WTC11 (cell line): Measurements from ENCODE around the gene TM4SF18. TPM values are rescaled to one million over a fixed set of nuclear protein-coding genes. Genes with fewer than 3 reads are reported as not detected.

Experiments
- ATAC-seq: fragments of 200-7000 bp; cut with Tn5 transposase; 2 replicates; pipeline ENCODE4 v1.10.0; 2021; ENCODE audit warnings: mild to moderate bottlenecking, moderate library complexity
- CTCF ChIA-PET: fragments of 300-600 bp; sonication (Branson Sonifier 250); formaldehyde crosslinking; loops from one replicate; lab custom pipeline; 2021; ENCODE audit warnings: antibody characterized with exemption; lab: Charles Lee
- POLR2A ChIA-PET: fragments of 350-600 bp; sonication (Branson Sonifier 250); formaldehyde crosslinking; loops from one replicate; lab custom pipeline; 2021; ENCODE audit warnings: antibody characterized with exemption; lab: Charles Lee
- DNase-seq: peaks from one replicate; pipeline ENCODE4 v3.0.0; 2021; ENCODE audit warnings: low spot score
- H3K27ac Mint-ChIP-seq: 2 replicates; pipeline ENCODE4 v1.8.0; 2021; ENCODE audit warnings: mixed read lengths
- H3K27me3 Mint-ChIP-seq: 2 replicates; pipeline ENCODE4 v1.8.0; 2021; ENCODE audit warnings: low read depth, mild to moderate bottlenecking, moderate library complexity, mixed read lengths
- H3K36me3 Mint-ChIP-seq: 2 replicates; pipeline ENCODE4 v1.8.0; 2021; ENCODE audit warnings: mixed read lengths
- H3K4me1 Mint-ChIP-seq: 2 replicates; pipeline ENCODE4 v1.8.0; 2022; ENCODE audit warnings: mixed read lengths
- H3K4me3 Mint-ChIP-seq: 2 replicates; pipeline ENCODE4 v1.8.0; 2021; ENCODE audit warnings: mild to moderate bottlenecking, moderate library complexity, mixed read lengths
- H3K9me3 Mint-ChIP-seq: 2 replicates; pipeline ENCODE4 v1.8.0; 2021; ENCODE audit warnings: mixed read lengths
- E2F1 ChIP-seq: sonication (generic); formaldehyde crosslinking; IDR thresholded peaks from 2 replicates; pipeline ENCODE4 v1.8.0; 2022; ENCODE audit warnings: mild to moderate bottlenecking, missing genetic modification reagents
- E2F5 ChIP-seq: sonication (generic); formaldehyde crosslinking; IDR thresholded peaks from 2 replicates; pipeline ENCODE4 v1.8.1; 2022; ENCODE audit warnings: mild to moderate bottlenecking, moderate library complexity, missing genetic modification reagents
- ESRRA ChIP-seq: sonication (generic); formaldehyde crosslinking; IDR thresholded peaks from 2 replicates; pipeline ENCODE4 v1.8.1; 2022; ENCODE audit warnings: mild to moderate bottlenecking, missing genetic modification reagents, borderline replicate concordance
- FOXK1 ChIP-seq: sonication (generic); formaldehyde crosslinking; IDR thresholded peaks from 2 replicates; pipeline ENCODE4 v1.8.0; 2022; ENCODE audit warnings: mild to moderate bottlenecking, moderate library complexity, missing genetic modification reagents
- JAZF1 ChIP-seq: fragments of 250-450 bp; sonication (Bioruptor Pico); IDR thresholded peaks from 2 replicates; pipeline ENCODE4 v1.9.0; 2021; ENCODE audit warnings: moderate library complexity, mild to moderate bottlenecking, inconsistent platforms
- NFATC4 ChIP-seq: fragments of 250-450 bp; sonication (Bioruptor Pico); IDR thresholded peaks from 2 replicates; pipeline ENCODE4 v1.9.0; 2021; ENCODE audit warnings: mild to moderate bottlenecking
- NR1H2 ChIP-seq: sonication (generic); formaldehyde crosslinking; IDR thresholded peaks from 2 replicates; pipeline ENCODE4 v1.9.0; 2021; ENCODE audit warnings: mild to moderate bottlenecking, moderate library complexity, missing genetic modification reagents
- NR2C2 ChIP-seq: sonication (generic); formaldehyde crosslinking; IDR thresholded peaks from 2 replicates; pipeline ENCODE4 v1.8.0; 2022; ENCODE audit warnings: mild to moderate bottlenecking, missing genetic modification reagents
- OVOL2 ChIP-seq: fragments of 250-450 bp; sonication (Bioruptor Pico); IDR thresholded peaks from 2 replicates; pipeline ENCODE4 v1.9.0; 2021; ENCODE audit warnings: mild to moderate bottlenecking, borderline replicate concordance
- SP1 ChIP-seq: sonication (generic); formaldehyde crosslinking; conservative IDR thresholded peaks from 2 replicates; pipeline ENCODE4 v1.8.1; 2022; ENCODE audit warnings: missing genetic modification reagents
- TEAD1 ChIP-seq: sonication (generic); formaldehyde crosslinking; IDR thresholded peaks from 2 replicates; pipeline ENCODE4 v1.8.0; 2022; ENCODE audit warnings: mild to moderate bottlenecking, missing genetic modification reagents
- TP53 ChIP-seq: sonication (generic); formaldehyde crosslinking; IDR thresholded peaks from 2 replicates; pipeline ENCODE4 v1.8.1; 2023; ENCODE audit warnings: mild to moderate bottlenecking, missing genetic modification reagents
- ZMAT4 ChIP-seq: fragments of 250-450 bp; sonication (Bioruptor Pico); IDR thresholded peaks from 2 replicates; pipeline ENCODE4 v1.9.0; 2021; ENCODE audit warnings: mild to moderate bottlenecking
- ZNF138 ChIP-seq: sonication (generic); formaldehyde crosslinking; conservative IDR thresholded peaks from 2 replicates; pipeline ENCODE4 v1.8.1; 2022; ENCODE audit warnings: mild to moderate bottlenecking, moderate library complexity, missing genetic modification reagents
- ZNF232 ChIP-seq: sonication (generic); formaldehyde crosslinking; IDR thresholded peaks from 2 replicates; pipeline ENCODE4 v1.8.0; 2022; ENCODE audit warnings: mild to moderate bottlenecking, missing genetic modification reagents
- ZNF263 ChIP-seq: sonication (generic); formaldehyde crosslinking; IDR thresholded peaks from 2 replicates; pipeline ENCODE4 v1.8.1; 2022; ENCODE audit warnings: low read depth, mild to moderate bottlenecking, moderate library complexity, missing genetic modification reagents
- ZNF317 ChIP-seq: sonication (generic); formaldehyde crosslinking; IDR thresholded peaks from 2 replicates; pipeline ENCODE4 v1.8.1; 2023; ENCODE audit warnings: low read depth, mild to moderate bottlenecking, moderate library complexity, missing genetic modification reagents, borderline replicate concordance
- total RNA-seq: library from RNA; stranded (reverse); gene quantifications from 3 replicates; pipeline ENCODE4 v1.2.3, GENCODE V29; 2021
- TF ChIP-seq, protein P1 (sequence below): sonication (generic); formaldehyde crosslinking; IDR thresholded peaks from 2 replicates; pipeline ENCODE4 v1.8.1; 2023; ENCODE audit warnings: mild to moderate bottlenecking, moderate library complexity, missing genetic modification reagents
- TF ChIP-seq, protein P2 (sequence below): sonication (generic); formaldehyde crosslinking; IDR thresholded peaks from 2 replicates; pipeline ENCODE4 v1.8.0; 2023; ENCODE audit warnings: missing genetic modification reagents
- TF ChIP-seq, protein P3 (sequence below): fragments of 250-450 bp; sonication (Bioruptor Pico); IDR thresholded peaks from 2 replicates; pipeline ENCODE4 v1.9.0; 2021; ENCODE audit warnings: mild to moderate bottlenecking, borderline replicate concordance

Gene TM4SF18
- total RNA-seq, 1 experiment from 2014 or later = 2.2 TPM

GRCh38 chr3:149299938-149300801 lies 33.3 kb downstream of the TM4SF18 start:
- no peak overlapping the region for H3K4me3 Mint-ChIP-seq
- H3K27me3 Mint-ChIP-seq = no peaks in the 10 kb centered on the region
- ChIA-PET CTCF (interaction anchor here (1.0 to 1.1 kb wide), 2 partner anchors 11 kb away, joined by 3 to 4 read pairs; no protein-coding TSS in a partner anchor), POLR2A (no interaction called here)
- H3K27ac Mint-ChIP-seq = no peak overlapping the region
- DNase-seq (no peak), ATAC-seq (peak; percentile 38; the same call in 1 of the 2 replicates)
- no peaks in the 10 kb centered on the region for H3K36me3 Mint-ChIP-seq
- peaks cover 21% of the 10 kb centered on the region for H3K4me1 Mint-ChIP-seq
- TF ChIP-seq ZNF138 (CRISPR knock-in tag) (no peak), NR2C2 (CRISPR knock-in tag) (no peak), ZMAT4 (no peak), E2F1 (CRISPR knock-in tag) (no peak), NR1H2 (CRISPR knock-in tag) (no peak), ZNF232 (CRISPR knock-in tag) (no peak), FOXK1 (CRISPR knock-in tag) (no peak), JAZF1 (CRISPR knock-in tag) (no peak), ZNF263 (CRISPR knock-in tag) (no peak), TP53 (CRISPR knock-in tag) (no peak), ZNF317 (CRISPR knock-in tag) (no peak), TEAD1 (CRISPR knock-in tag) (no peak), SP1 (CRISPR knock-in tag) (no peak), E2F5 (no peak), ESRRA (CRISPR knock-in tag) (no peak), OVOL2 (CRISPR knock-in tag) (no peak), NFATC4 (no peak)
- TF ChIP-seq, protein P1, sequence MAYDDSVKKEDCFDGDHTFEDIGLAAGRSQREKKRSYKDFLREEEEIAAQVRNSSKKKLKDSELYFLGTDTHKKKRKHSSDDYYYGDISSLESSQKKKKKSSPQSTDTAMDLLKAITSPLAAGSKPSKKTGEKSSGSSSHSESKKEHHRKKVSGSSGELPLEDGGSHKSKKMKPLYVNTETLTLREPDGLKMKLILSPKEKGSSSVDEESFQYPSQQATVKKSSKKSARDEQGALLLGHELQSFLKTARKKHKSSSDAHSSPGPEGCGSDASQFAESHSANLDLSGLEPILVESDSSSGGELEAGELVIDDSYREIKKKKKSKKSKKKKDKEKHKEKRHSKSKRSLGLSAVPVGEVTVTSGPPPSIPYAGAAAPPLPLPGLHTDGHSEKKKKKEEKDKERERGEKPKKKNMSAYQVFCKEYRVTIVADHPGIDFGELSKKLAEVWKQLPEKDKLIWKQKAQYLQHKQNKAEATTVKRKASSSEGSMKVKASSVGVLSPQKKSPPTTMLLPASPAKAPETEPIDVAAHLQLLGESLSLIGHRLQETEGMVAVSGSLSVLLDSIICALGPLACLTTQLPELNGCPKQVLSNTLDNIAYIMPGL (CRISPR knock-in tag) = no peak
- TF ChIP-seq, protein P2, sequence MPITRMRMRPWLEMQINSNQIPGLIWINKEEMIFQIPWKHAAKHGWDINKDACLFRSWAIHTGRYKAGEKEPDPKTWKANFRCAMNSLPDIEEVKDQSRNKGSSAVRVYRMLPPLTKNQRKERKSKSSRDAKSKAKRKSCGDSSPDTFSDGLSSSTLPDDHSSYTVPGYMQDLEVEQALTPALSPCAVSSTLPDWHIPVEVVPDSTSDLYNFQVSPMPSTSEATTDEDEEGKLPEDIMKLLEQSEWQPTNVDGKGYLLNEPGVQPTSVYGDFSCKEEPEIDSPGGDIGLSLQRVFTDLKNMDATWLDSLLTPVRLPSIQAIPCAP (CRISPR knock-in tag) = no peak
- TF ChIP-seq, protein P3, sequence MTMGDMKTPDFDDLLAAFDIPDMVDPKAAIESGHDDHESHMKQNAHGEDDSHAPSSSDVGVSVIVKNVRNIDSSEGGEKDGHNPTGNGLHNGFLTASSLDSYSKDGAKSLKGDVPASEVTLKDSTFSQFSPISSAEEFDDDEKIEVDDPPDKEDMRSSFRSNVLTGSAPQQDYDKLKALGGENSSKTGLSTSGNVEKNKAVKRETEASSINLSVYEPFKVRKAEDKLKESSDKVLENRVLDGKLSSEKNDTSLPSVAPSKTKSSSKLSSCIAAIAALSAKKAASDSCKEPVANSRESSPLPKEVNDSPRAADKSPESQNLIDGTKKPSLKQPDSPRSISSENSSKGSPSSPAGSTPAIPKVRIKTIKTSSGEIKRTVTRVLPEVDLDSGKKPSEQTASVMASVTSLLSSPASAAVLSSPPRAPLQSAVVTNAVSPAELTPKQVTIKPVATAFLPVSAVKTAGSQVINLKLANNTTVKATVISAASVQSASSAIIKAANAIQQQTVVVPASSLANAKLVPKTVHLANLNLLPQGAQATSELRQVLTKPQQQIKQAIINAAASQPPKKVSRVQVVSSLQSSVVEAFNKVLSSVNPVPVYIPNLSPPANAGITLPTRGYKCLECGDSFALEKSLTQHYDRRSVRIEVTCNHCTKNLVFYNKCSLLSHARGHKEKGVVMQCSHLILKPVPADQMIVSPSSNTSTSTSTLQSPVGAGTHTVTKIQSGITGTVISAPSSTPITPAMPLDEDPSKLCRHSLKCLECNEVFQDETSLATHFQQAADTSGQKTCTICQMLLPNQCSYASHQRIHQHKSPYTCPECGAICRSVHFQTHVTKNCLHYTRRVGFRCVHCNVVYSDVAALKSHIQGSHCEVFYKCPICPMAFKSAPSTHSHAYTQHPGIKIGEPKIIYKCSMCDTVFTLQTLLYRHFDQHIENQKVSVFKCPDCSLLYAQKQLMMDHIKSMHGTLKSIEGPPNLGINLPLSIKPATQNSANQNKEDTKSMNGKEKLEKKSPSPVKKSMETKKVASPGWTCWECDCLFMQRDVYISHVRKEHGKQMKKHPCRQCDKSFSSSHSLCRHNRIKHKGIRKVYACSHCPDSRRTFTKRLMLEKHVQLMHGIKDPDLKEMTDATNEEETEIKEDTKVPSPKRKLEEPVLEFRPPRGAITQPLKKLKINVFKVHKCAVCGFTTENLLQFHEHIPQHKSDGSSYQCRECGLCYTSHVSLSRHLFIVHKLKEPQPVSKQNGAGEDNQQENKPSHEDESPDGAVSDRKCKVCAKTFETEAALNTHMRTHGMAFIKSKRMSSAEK (CRISPR knock-in tag) = no peak
- no peaks in the 10 kb centered on the region for H3K9me3 Mint-ChIP-seq
